Type B pancreatic cell (in vitro differentiated cells): ENCODE data around the gene GNPAT. TPM values are rescaled to one million over a fixed set of nuclear protein-coding genes. Genes with fewer than 3 reads are reported as not detected.

Source experiments
- DNase-seq: peaks from one replicate; pipeline ENCODE4 v3.0.0; 2021; ENCODE audit warnings: mixed read lengths; ENCODE audit not compliant: unreplicated experiment; ENCODE audit errors: extremely low spot score
- H3K27ac Mint-ChIP-seq: 2 replicates; pipeline ENCODE4 v1.8.0; 2021; ENCODE audit warnings: mild to moderate bottlenecking, mixed read lengths
- H3K27me3 Mint-ChIP-seq: 2 replicates; pipeline ENCODE4 v1.8.0; 2021; ENCODE audit warnings: mixed read lengths
- H3K36me3 Mint-ChIP-seq: 2 replicates; pipeline ENCODE4 v1.8.0; 2021; ENCODE audit warnings: mixed read lengths
- H3K4me1 Mint-ChIP-seq: one replicate; pipeline ENCODE4 v1.8.0; 2021; ENCODE audit warnings: mixed read lengths; ENCODE audit not compliant: unreplicated experiment
- H3K4me3 Mint-ChIP-seq: 2 replicates; pipeline ENCODE4 v1.8.0; 2021; ENCODE audit warnings: mild to moderate bottlenecking, mixed read lengths
- H3K9me3 Mint-ChIP-seq: 2 replicates; pipeline ENCODE4 v1.8.0; 2021; ENCODE audit warnings: mixed read lengths
- total RNA-seq: library from RNA; stranded (reverse); gene quantifications from 2 replicates; pipeline ENCODE4 v1.2.1, GENCODE V29; 2021; ENCODE audit warnings: low replicate concordance
- TF ChIP-seq, protein P1 (sequence below): fragments of 200-600 bp; sonication (generic); conservative IDR thresholded peaks from 2 replicates; pipeline ENCODE4 v1.5.0; 2021; ENCODE audit warnings: antibody characterized with exemption, mild to moderate bottlenecking

GNPAT gene
- total RNA-seq, 1 donor from 2014 or later, result 54.3 TPM

- TF ChIP-seq, protein P1, sequence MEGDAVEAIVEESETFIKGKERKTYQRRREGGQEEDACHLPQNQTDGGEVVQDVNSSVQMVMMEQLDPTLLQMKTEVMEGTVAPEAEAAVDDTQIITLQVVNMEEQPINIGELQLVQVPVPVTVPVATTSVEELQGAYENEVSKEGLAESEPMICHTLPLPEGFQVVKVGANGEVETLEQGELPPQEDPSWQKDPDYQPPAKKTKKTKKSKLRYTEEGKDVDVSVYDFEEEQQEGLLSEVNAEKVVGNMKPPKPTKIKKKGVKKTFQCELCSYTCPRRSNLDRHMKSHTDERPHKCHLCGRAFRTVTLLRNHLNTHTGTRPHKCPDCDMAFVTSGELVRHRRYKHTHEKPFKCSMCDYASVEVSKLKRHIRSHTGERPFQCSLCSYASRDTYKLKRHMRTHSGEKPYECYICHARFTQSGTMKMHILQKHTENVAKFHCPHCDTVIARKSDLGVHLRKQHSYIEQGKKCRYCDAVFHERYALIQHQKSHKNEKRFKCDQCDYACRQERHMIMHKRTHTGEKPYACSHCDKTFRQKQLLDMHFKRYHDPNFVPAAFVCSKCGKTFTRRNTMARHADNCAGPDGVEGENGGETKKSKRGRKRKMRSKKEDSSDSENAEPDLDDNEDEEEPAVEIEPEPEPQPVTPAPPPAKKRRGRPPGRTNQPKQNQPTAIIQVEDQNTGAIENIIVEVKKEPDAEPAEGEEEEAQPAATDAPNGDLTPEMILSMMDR, result no peak
- Mint-ChIP-seq H3K36me3 (no peaks in the 10 kb centered on the region), H3K4me1 (no peaks in the 10 kb centered on the region), H3K27me3 (no peaks in the 10 kb centered on the region), H3K4me3 (no peak overlapping the region), H3K9me3 (no peaks in the 10 kb centered on the region), H3K27ac (no peak overlapping the region)
- DNase-seq, result no peak
Observed at GRCh38 chr1:231286603-231287002, 45.6 kb downstream of the GNPAT start.

- Mint-ChIP-seq H3K27me3 (no peaks in the 10 kb centered on the region), H3K27ac (no peak overlapping the region), H3K9me3 (no peaks in the 10 kb centered on the region), H3K36me3 (no peaks in the 10 kb centered on the region), H3K4me3 (no peak overlapping the region), H3K4me1 (no peaks in the 10 kb centered on the region)
- DNase-seq, result no peak
- TF ChIP-seq, protein P1, result no peak
Observed at GRCh38 chr1:231295938-231296337, 54.9 kb downstream of the GNPAT start.

DNA sequence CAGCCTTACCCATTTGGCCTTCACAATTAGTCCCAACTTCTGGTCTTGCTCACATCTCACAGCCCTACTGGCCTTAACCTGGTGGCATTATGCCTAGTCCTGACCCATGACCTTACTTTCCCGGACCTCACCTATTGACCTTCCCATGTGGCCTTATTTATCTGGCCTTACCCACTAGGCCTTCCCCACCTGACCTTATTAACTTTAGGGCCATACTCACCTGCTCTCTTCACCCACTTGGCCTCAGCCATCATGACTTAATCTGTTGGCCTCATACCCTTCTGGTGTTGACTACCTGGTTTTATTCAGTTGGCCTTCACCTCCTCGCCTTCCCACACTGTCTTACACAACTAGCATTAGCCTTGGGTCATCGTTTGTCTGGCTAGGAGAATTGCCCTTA is 61.0 kb downstream of the GNPAT start:
- DNase-seq, result no peak
- Mint-ChIP-seq H3K9me3 (no peaks in the 10 kb centered on the region), H3K27ac (no peak overlapping the region), H3K4me3 (no peak overlapping the region), H3K36me3 (no peaks in the 10 kb centered on the region), H3K27me3 (no peaks in the 10 kb centered on the region), H3K4me1 (no peaks in the 10 kb centered on the region)
- TF ChIP-seq, protein P1, result no peak

- TF ChIP-seq, protein P1, result no peak
- Mint-ChIP-seq H3K27me3 (no peaks in the 10 kb centered on the region), H3K4me3 (no peak overlapping the region), H3K27ac (no peak overlapping the region), H3K36me3 (no peaks in the 10 kb centered on the region), H3K9me3 (no peaks in the 10 kb centered on the region), H3K4me1 (no peaks in the 10 kb centered on the region)
- DNase-seq, result no peak
Observed at GRCh38 chr1:231310391-231310934, 69.5 kb downstream of the GNPAT start.

GRCh38 chr1:231311720-231312431 is 70.9 kb downstream of the GNPAT start:
- TF ChIP-seq, protein P1, result no peak
- Mint-ChIP-seq H3K27me3 (no peaks in the 10 kb centered on the region), H3K27ac (no peak overlapping the region), H3K4me3 (no peak overlapping the region), H3K4me1 (no peaks in the 10 kb centered on the region), H3K36me3 (no peaks in the 10 kb centered on the region), H3K9me3 (no peaks in the 10 kb centered on the region)
- DNase-seq, result no peak
